ENCODE results near the gene KIAA1217.

KIAA1217 gene

GRCh38 chr10:24449321-24449740, 240.4 kb downstream of the KIAA1217 start:
- H3K36me3 ChIP-seq (ENCODE audit: insufficient read depth, low read length), result no peaks in the 10 kb centered on the region
- H3K4me1 ChIP-seq (ENCODE audit: insufficient read depth, low read length), result no peaks in the 10 kb centered on the region
- H3K9me3 ChIP-seq (ENCODE audit: low read length), result no peaks in the 10 kb centered on the region
- H2AFZ ChIP-seq (ENCODE audit: low read depth, low read length), result no peak overlapping the region
- H3K27me3 ChIP-seq (ENCODE audit: insufficient read depth, low read length), result no peaks in the 10 kb centered on the region
- no peak overlapping the region for H3K4me3 ChIP-seq (ENCODE audit: low read length)

GRCh38 chr10:24449769-24450310, 240.9 kb downstream of the KIAA1217 start:
- H3K4me1 ChIP-seq (ENCODE audit: insufficient read depth, low read length), result no peaks in the 10 kb centered on the region
- H3K9me3 ChIP-seq (ENCODE audit: low read length), result no peaks in the 10 kb centered on the region
- H3K36me3 ChIP-seq (ENCODE audit: insufficient read depth, low read length), result no peaks in the 10 kb centered on the region
- no peak overlapping the region for H3K4me3 ChIP-seq (ENCODE audit: low read length)
- no peak overlapping the region for H2AFZ ChIP-seq (ENCODE audit: low read depth, low read length)
- H3K27me3 ChIP-seq (ENCODE audit: insufficient read depth, low read length), result no peaks in the 10 kb centered on the region

DNA sequence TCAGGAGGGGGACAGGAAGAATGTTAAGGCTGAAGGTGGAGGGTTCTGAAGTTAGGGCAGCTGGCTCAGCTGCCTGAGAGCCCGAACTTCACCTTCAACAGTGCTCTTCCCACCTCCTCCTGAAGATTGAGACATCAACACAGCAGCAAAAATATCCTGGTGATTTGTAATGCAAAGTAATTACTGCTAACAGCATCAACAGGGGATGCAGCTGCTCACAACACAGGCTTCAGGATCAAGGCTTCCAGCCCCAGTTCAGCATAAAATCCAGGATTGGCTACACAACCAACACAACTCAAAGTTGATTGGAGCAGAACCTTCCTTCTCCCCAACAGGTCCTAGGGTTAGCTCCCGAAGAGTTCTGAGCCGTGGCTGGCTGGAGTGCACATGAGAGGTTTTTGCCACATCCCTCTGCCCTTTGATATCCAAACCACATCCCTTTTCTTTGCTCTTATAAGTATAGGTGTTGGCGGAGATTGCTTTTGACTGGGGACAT, 242.4 kb downstream of the KIAA1217 start:
- no peak overlapping the region for H2AFZ ChIP-seq (ENCODE audit: low read depth, low read length)
- H3K36me3 ChIP-seq (ENCODE audit: insufficient read depth, low read length), result no peaks in the 10 kb centered on the region
- no peaks in the 10 kb centered on the region for H3K4me1 ChIP-seq (ENCODE audit: insufficient read depth, low read length)
- no peaks in the 10 kb centered on the region for H3K9me3 ChIP-seq (ENCODE audit: low read length)
- H3K4me3 ChIP-seq (ENCODE audit: low read length), result no peak overlapping the region
- H3K27me3 ChIP-seq (ENCODE audit: insufficient read depth, low read length), result no peaks in the 10 kb centered on the region

DNA sequence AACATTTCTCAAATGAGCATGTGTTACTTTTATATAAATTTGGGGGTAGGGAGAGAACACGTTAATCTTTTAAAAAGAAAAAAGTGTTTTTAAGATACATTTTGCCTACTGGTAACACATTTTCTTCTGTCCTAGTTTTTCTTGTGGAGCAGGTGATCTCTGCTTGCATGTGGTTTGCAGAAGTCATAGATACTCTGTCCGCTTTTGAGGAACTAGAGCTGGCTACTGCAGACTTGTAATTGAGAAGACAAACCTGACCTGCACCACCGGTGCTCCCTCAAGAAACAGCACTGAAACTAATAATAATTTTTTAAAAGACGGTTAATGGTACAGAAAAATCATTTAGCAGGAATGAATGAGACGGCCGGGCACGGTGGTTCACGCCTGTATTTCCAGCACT, 243.1 kb downstream of the KIAA1217 start:
- no peaks in the 10 kb centered on the region for H3K9me3 ChIP-seq (ENCODE audit: low read length)

DNA sequence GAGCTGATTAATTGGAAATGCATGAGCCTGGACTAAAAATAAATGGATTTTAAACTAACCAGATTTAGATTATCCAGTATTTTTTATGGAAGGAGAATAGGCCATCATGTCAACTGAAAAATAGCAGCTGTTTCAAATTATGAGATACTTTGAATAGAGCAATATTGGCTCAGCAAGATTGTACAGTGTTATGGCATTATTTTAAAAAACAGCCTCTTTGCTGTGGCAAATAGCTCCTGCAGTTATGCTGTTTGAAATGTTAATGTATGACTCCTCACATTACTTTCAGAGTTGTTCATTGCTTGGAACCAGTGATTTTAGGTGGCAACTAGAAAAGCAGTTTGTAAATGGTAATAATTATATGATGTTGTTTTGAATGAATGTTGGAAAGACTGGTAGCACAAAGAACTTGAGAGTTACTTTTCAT, 244.5 kb downstream of the KIAA1217 start:
- H3K4me1 ChIP-seq (ENCODE audit: insufficient read depth, low read length), result no peaks in the 10 kb centered on the region
- H2AFZ ChIP-seq (ENCODE audit: low read depth, low read length), result no peak overlapping the region
- no peaks in the 10 kb centered on the region for H3K27me3 ChIP-seq (ENCODE audit: insufficient read depth, low read length)
- H3K4me3 ChIP-seq (ENCODE audit: low read length), result no peak overlapping the region
- H3K36me3 ChIP-seq (ENCODE audit: insufficient read depth, low read length), result no peaks in the 10 kb centered on the region
- H3K9me3 ChIP-seq (ENCODE audit: low read length), result no peaks in the 10 kb centered on the region

More for the DNA sequence above, 243.1 kb downstream of the KIAA1217 start:
- no peak overlapping the region for H3K4me3 ChIP-seq (ENCODE audit: low read length)
- no peaks in the 10 kb centered on the region for H3K27me3 ChIP-seq (ENCODE audit: insufficient read depth, low read length)
- no peaks in the 10 kb centered on the region for H3K4me1 ChIP-seq (ENCODE audit: insufficient read depth, low read length)
- no peaks in the 10 kb centered on the region for H3K36me3 ChIP-seq (ENCODE audit: insufficient read depth, low read length)
- H2AFZ ChIP-seq (ENCODE audit: low read depth, low read length), result no peak overlapping the region

DNA sequence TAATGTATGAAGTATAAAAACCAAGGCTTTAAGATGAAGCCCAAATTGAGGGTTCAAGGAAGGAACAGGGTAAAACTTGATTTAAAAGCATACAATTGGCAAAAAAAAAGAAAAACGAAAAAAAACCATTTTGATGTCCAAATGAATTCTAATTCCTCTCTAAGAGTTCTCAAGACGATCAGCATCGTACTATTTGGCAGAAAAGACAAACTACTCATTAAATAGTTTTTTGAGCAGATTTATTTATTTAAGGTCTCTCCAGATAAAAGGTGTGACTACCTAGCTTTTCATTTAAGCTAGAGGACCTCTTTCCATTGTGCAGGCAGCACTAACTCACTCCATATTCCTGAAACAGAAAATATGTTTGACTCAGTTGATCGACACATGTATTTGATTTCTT, 245.0 kb downstream of the KIAA1217 start:
- H3K4me3 ChIP-seq (ENCODE audit: low read length), result no peak overlapping the region
- no peaks in the 10 kb centered on the region for H3K9me3 ChIP-seq (ENCODE audit: low read length)
- no peaks in the 10 kb centered on the region for H3K36me3 ChIP-seq (ENCODE audit: insufficient read depth, low read length)
- no peaks in the 10 kb centered on the region for H3K4me1 ChIP-seq (ENCODE audit: insufficient read depth, low read length)
- no peak overlapping the region for H2AFZ ChIP-seq (ENCODE audit: low read depth, low read length)
- H3K27me3 ChIP-seq (ENCODE audit: insufficient read depth, low read length), result no peaks in the 10 kb centered on the region

GRCh38 chr10:24455447-24455846, 246.5 kb downstream of the KIAA1217 start:
- Histone ChIP-seq H3K9me3 (ENCODE audit: low read length) (no peaks in the 10 kb centered on the region), H3K4me3 (ENCODE audit: low read length) (no peak overlapping the region), H2AFZ (ENCODE audit: low read depth, low read length) (no peak overlapping the region), H3K4me1 (ENCODE audit: insufficient read depth, low read length) (no peaks in the 10 kb centered on the region), H3K36me3 (ENCODE audit: insufficient read depth, low read length) (no peaks in the 10 kb centered on the region), H3K27me3 (ENCODE audit: insufficient read depth, low read length) (no peaks in the 10 kb centered on the region)

- Histone ChIP-seq H3K9me3 (ENCODE audit: low read length) (no peaks in the 10 kb centered on the region), H3K4me1 (ENCODE audit: insufficient read depth, low read length) (no peaks in the 10 kb centered on the region), H3K27me3 (ENCODE audit: insufficient read depth, low read length) (no peaks in the 10 kb centered on the region), H3K36me3 (ENCODE audit: insufficient read depth, low read length) (no peaks in the 10 kb centered on the region), H2AFZ (ENCODE audit: low read depth, low read length) (no peak overlapping the region), H3K4me3 (ENCODE audit: low read length) (no peak overlapping the region)
Observed at GRCh38 chr10:24456322-24456721, 247.4 kb downstream of the KIAA1217 start.

GRCh38 chr10:24457661-24458318, 248.9 kb downstream of the KIAA1217 start:
- no peaks in the 10 kb centered on the region for H3K27me3 ChIP-seq (ENCODE audit: insufficient read depth, low read length)
- H3K4me3 ChIP-seq (ENCODE audit: low read length), result no peak overlapping the region
- no peak overlapping the region for H2AFZ ChIP-seq (ENCODE audit: low read depth, low read length)
- H3K36me3 ChIP-seq (ENCODE audit: insufficient read depth, low read length), result no peaks in the 10 kb centered on the region
- no peaks in the 10 kb centered on the region for H3K9me3 ChIP-seq (ENCODE audit: low read length)
- no peaks in the 10 kb centered on the region for H3K4me1 ChIP-seq (ENCODE audit: insufficient read depth, low read length)

- H2AFZ ChIP-seq (ENCODE audit: low read depth, low read length), result no peak overlapping the region
- H3K27me3 ChIP-seq (ENCODE audit: insufficient read depth, low read length), result no peaks in the 10 kb centered on the region
- H3K4me1 ChIP-seq (ENCODE audit: insufficient read depth, low read length), result no peaks in the 10 kb centered on the region
- no peaks in the 10 kb centered on the region for H3K36me3 ChIP-seq (ENCODE audit: insufficient read depth, low read length)
- no peak overlapping the region for H3K4me3 ChIP-seq (ENCODE audit: low read length)
- no peaks in the 10 kb centered on the region for H3K9me3 ChIP-seq (ENCODE audit: low read length)
Observed at GRCh38 chr10:24459836-24460235, 250.9 kb downstream of the KIAA1217 start.

- H3K9me3 ChIP-seq (ENCODE audit: low read length), result no peaks in the 10 kb centered on the region
- H3K4me3 ChIP-seq (ENCODE audit: low read length), result no peak overlapping the region
- H2AFZ ChIP-seq (ENCODE audit: low read depth, low read length), result no peak overlapping the region
- H3K36me3 ChIP-seq (ENCODE audit: insufficient read depth, low read length), result no peaks in the 10 kb centered on the region
- H3K4me1 ChIP-seq (ENCODE audit: insufficient read depth, low read length), result no peaks in the 10 kb centered on the region
- no peaks in the 10 kb centered on the region for H3K27me3 ChIP-seq (ENCODE audit: insufficient read depth, low read length)
Observed at GRCh38 chr10:24462291-24462813, 253.4 kb downstream of the KIAA1217 start.

DNA sequence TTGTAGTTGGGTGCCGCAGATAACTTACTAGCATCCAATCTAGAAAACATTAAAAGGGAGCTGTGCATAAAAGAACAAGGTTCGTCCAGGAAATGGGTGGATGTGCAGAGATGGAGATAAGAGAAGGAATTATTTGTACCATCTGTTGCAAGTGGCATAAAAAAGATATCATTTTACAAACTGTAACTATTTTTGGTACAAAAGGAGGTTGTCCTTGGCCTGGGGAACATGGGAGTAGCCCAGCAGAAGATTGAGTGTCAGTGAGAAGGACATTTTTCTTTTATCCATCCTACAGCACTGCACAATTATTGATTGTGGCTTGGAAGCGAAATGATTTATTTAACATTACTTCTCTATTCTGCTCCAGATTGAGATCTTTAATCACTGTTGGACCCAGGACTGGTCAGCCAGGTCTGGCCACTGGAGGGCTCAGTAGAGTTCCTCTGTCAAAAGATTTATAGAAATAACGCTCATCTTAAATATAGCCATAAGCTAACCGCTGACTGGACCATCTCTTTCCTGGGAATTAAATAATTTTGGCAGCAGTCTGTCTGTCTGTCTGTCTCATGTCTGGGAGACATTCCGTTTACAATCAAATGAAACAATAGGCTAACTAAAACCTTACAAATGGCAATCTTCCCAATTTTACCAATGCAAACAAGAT, 254.1 kb downstream of the KIAA1217 start:
- H3K36me3 ChIP-seq (ENCODE audit: insufficient read depth, low read length), result no peaks in the 10 kb centered on the region
- no peak overlapping the region for H3K4me3 ChIP-seq (ENCODE audit: low read length)
- H2AFZ ChIP-seq (ENCODE audit: low read depth, low read length), result no peak overlapping the region
- H3K9me3 ChIP-seq (ENCODE audit: low read length), result no peaks in the 10 kb centered on the region
- H3K4me1 ChIP-seq (ENCODE audit: insufficient read depth, low read length), result no peaks in the 10 kb centered on the region
- no peaks in the 10 kb centered on the region for H3K27me3 ChIP-seq (ENCODE audit: insufficient read depth, low read length)

DNA sequence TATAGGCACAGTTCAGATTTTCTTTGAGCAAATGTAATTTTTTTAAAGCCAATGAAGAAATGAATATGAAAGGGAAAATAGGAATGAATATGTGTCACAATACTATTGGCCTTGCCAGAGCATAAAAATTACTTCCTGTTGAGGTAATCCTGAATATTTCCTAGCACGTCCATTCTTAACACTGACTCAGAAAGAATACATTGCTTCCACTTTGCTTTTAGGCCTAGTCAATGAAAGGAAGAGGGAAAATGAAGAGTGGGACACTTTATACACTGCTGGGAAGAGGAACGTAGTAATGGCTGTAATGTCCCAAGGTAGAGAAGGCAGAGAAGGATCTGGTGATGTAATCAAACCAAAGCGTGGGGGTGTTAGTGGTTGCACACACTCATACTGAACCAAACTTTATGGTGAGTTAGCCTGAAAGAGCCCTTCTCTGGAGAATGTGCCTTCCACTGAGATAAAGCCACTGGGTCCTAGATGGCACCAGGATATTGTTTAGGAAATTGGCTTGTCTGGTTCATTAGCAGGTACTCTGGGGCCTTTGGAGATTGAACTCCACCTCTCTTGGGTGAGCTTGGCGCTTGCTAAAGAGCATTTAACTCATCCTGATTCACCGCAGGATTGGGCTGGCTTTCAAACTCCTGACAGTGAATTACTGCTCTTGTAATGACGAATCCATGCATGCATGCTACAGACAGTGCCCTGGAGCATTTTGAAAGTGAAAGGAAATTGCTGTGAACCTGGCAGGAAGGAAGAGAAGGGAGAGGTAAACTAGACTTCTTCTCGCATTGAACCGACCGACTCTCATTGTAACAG, 254.9 kb downstream of the KIAA1217 start:
- Histone ChIP-seq H3K27me3 (ENCODE audit: insufficient read depth, low read length) (no peaks in the 10 kb centered on the region), H3K36me3 (ENCODE audit: insufficient read depth, low read length) (no peaks in the 10 kb centered on the region), H3K9me3 (ENCODE audit: low read length) (no peaks in the 10 kb centered on the region), H3K4me1 (ENCODE audit: insufficient read depth, low read length) (no peaks in the 10 kb centered on the region), H3K4me3 (ENCODE audit: low read length) (no peak overlapping the region), H2AFZ (ENCODE audit: low read depth, low read length) (no peak overlapping the region)
